HG02884 (cell line): ENCODE data around the gene MRTFB.

Experiments
- ATAC-seq: cut with Tn5 transposase; IDR thresholded peaks from one replicate; pipeline ENCODE4 v1.9.1; 2021; ENCODE audit warnings: mild to moderate bottlenecking, moderate library complexity; ENCODE audit not compliant: unreplicated experiment

Gene MRTFB

GRCh38 chr16:14280541-14280940 lies 209.4 kb downstream of the MRTFB start:
- ATAC-seq = no peak

- no peak for ATAC-seq
Observed at GRCh38 chr16:14283786-14284185, 212.7 kb downstream of the MRTFB start.

DNA sequence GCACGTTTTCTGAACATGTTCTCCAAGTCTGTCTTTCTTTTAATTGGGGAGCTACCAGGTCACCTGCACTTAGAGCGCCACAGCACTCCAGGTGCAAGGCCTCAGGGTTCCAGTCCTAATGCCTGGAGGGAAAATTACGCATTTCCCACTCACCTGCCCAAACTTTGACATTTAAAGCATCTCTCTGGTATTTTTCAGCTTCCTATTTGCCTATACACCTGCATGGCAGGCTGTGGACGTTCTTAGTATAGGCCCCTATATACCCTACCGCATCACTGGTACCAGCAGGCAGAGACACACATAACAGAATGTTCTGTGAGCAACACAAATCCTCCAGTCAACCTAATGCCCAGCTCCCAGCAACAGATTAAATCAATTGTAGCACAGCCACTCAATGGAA lies 213.3 kb downstream of the MRTFB start:
- ATAC-seq = no peak

DNA sequence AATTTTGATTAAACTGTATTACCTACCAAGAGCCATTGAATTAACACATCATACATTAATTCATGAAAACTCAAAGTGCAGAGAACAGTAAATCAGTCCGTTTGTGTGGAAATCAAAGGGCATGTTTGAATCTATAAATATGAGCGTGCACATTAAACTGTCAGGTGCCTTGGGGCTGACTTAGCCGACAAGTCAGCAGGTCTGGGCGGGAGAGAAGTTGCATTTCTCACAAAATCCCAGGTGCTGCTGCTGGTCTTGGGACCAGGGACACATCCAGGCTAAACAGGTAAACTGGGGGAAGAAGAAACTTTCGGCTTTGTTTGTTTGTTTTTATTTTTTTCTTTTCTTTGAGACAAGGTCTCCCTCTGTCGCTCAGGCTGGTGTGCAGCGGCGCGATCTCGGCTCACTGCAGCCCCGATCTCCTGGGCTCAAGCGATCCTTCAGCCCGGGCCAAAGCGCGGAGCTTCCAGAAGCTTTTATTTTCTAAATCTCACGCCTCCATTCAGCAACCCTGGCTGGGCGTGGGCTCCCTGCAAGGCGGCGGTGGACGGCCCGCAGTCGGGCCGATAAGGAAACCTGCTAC lies 213.9 kb downstream of the MRTFB start:
- ATAC-seq = peak; percentile 34

GRCh38 chr16:14285513-14286367 lies 214.6 kb downstream of the MRTFB start:
- ATAC-seq = peak; percentile 71

- peak; percentile 1 for ATAC-seq
Observed at GRCh38 chr16:14286368-14287230, 215.5 kb downstream of the MRTFB start.

DNA sequence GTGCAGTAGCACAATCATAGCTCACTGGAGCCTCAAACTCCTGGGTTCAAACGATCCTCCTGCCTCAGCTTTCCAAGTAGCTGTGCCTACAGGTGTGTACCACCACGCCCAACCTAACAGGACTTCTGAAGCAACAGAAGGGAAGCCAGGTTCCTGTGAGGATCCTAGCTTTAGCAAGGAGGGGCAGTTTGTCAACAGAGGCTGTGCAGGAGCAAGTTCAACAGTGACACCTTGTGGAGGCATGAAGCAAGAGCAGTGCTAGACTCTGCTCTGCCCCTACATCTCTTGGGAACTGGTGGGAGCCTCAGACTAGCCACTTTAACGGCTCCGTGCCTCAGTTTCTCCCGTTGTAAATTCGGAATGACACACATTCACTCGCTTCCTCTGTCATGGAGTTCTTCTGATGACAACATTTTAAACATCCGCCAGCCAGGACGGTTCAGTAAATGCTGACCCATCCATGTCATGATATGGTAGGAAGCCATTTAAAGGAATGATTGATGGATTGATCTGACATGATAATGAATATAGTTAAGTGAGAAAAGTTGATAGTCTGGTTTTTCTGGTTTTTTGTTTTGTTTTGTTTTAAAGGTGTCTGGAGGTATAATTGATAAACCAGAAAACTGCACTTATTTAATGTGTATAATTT lies 218.7 kb downstream of the MRTFB start:
- ATAC-seq = no peak

GRCh38 chr16:14291286-14291685 lies 220.2 kb downstream of the MRTFB start:
- no peak for ATAC-seq

GRCh38 chr16:14292051-14292825 lies 221.1 kb downstream of the MRTFB start:
- no peak for ATAC-seq

GRCh38 chr16:14296663-14297062 lies 225.5 kb downstream of the MRTFB start:
- ATAC-seq = no peak

DNA sequence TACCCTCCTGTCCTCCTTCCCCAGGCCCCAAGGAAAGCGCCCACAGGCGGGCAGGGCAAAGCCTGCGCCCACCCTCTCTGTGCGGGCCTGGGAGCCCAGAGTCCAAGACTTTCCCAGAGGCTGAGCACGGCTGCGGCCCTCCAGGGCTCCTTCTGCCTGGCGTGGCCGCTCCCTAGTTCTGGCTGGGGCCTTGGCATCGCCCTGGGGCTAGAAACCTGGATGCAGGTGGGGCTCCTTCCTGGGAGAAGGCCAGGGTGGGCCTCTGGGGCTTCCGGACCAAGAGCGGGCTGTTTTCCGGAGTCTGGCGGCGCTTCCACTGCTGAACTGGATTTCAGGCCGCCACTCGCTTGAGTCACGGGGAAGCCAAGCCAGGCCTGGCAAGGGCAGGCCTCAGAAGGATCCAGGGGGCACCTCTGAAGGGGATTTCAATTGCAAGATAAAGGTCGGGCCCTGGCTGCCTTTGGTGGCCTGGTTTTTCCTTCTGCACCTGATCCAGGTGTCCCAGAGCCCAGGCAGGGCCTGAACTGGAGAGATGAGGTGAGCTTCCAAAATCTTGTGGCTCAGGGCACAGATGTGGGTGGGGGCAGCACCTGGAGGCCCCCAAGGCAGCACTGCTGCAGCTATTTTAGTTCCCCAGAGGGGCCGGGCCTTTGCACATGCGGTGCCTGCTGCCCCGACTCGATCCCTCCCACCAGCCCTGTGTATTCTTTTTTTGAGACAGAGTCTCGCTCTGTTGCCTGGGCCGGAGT lies 227.4 kb downstream of the MRTFB start:
- no peak for ATAC-seq

- ATAC-seq = no peak
Observed at GRCh38 chr16:14300705-14301168, 229.6 kb downstream of the MRTFB start.

DNA sequence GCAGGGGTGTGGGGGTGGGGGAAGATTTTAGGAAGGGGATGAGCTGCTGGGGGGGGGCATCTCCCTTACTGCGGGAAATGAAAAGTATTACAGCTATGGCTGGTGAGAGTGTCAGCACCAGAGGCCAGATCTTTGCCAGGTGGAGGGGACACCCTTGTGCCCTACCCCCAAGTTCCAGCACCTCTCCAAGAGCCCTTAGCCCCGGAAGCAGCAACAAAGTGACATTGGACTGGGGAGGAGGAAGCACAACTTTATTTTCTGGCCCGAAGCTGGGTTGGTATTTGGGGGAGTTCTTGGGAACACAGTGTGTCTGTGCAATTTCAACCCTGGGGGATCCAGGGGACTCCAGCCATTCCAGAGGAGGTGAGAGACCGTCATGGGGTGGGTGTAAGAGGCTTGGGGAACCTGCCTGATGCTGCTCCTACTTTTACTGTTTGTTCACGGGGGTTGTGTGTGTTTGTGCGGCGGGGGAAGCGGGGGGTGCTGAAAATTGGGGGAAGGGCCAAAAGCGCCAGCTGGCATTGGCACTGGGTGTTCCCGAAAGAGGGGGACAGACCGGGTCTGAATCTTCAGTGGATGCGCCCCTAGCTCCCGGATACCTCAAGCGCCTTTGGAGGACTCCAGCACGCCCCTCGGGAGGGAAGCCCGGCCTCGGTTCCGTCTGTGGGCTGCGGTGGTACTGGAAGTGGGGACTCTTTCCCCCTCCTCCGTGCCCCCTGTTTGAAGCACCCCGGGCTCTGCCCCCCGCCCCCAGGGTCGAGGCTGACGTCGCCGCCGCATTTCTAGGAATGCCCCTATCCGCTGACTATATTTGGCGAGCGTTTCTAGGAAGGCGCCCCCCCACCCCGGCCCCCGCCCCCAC lies 230.3 kb downstream of the MRTFB start:
- ATAC-seq = no peak

DNA sequence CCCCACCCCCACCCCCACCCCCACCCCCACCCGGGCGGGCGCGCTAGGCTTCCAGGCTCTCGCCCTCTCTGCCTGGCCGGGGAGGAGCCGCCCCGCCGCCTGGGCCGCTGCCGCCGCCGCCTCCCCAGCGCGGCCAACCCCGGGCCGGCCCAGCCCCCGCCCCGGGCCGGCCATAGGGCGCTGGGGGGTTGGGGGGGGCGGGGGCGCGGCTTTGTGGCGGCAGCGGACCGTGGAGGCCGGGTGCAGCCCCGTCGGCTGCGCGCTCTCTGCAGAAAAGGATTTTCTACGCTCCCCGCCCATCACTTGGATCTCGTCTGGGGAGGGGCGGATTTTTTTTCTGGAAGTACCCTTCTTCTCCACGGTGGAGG lies 230.9 kb downstream of the MRTFB start:
- ATAC-seq = peak; percentile 61

DNA sequence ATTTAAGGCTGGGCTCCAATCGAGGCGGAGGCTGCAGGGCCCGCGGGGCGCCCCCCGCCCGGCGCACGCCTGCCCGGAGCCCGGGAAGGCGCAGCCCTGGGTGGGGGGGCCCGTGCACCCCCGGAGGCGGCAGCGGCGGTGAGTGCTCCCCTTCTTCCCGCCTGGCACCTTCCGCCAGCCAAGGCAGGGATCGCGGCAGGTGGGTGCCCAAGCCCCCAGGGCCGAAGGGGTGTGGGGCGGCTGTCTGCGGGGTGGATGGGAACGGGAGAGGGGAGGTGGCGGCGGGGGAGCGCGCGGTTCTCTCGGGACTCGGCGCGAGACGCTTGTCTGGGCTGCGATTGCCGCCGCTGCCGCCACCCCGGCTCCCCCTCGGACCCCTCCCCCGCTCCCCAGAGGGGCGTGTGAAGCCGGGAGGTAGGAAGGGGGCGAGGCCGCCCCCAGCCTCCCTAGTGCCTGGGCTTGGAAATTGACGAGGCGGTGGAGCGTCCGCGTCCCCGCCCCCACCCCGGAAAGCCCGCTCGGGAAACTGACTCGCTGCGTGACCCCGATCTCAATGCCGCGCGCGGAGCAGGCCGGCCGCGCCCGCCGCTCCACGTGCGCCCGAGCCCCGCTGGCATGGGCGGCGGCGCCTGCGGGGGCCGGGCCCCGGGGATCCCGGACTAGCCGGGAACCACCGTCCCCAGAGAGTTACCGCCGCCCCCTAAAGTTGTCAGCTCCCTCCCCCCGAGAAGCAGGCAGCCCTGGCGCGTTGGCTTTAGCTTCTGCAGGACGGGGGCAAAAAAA lies 231.5 kb downstream of the MRTFB start:
- peak; percentile 28 for ATAC-seq

GRCh38 chr16:14303182-14303618 lies 232.1 kb downstream of the MRTFB start:
- ATAC-seq = no peak

GRCh38 chr16:14303639-14304394 lies 232.7 kb downstream of the MRTFB start:
- no peak for ATAC-seq
